WTC11 (cell line): Measurements from ENCODE around the gene WDHD1. TPM values are rescaled to one million over a fixed set of nuclear protein-coding genes. Genes with fewer than 3 reads are reported as not detected.

ENCODE experiments used
- ATAC-seq: fragments of 200-7000 bp; cut with Tn5 transposase; 2 replicates; pipeline ENCODE4 v1.10.0; 2021; ENCODE audit warnings: mild to moderate bottlenecking, moderate library complexity
- CTCF ChIA-PET: fragments of 300-600 bp; sonication (Branson Sonifier 250); formaldehyde crosslinking; loops from one replicate; lab custom pipeline; 2021; ENCODE audit warnings: antibody characterized with exemption; lab: Charles Lee
- POLR2A ChIA-PET: fragments of 350-600 bp; sonication (Branson Sonifier 250); formaldehyde crosslinking; loops from one replicate; lab custom pipeline; 2021; ENCODE audit warnings: antibody characterized with exemption; lab: Charles Lee
- DNase-seq: peaks from one replicate; pipeline ENCODE4 v3.0.0; 2021; ENCODE audit warnings: low spot score
- H3K27ac Mint-ChIP-seq: 2 replicates; pipeline ENCODE4 v1.8.0; 2021; ENCODE audit warnings: mixed read lengths
- H3K27me3 Mint-ChIP-seq: 2 replicates; pipeline ENCODE4 v1.8.0; 2021; ENCODE audit warnings: low read depth, mild to moderate bottlenecking, moderate library complexity, mixed read lengths
- H3K36me3 Mint-ChIP-seq: 2 replicates; pipeline ENCODE4 v1.8.0; 2021; ENCODE audit warnings: mixed read lengths
- H3K4me1 Mint-ChIP-seq: 2 replicates; pipeline ENCODE4 v1.8.0; 2022; ENCODE audit warnings: mixed read lengths
- H3K4me3 Mint-ChIP-seq: 2 replicates; pipeline ENCODE4 v1.8.0; 2021; ENCODE audit warnings: mild to moderate bottlenecking, moderate library complexity, mixed read lengths
- H3K9me3 Mint-ChIP-seq: 2 replicates; pipeline ENCODE4 v1.8.0; 2021; ENCODE audit warnings: mixed read lengths
- CDX4 ChIP-seq: fragments of 250-450 bp; sonication (Bioruptor Pico); IDR thresholded peaks from 2 replicates; pipeline ENCODE4 v1.9.0; 2021; ENCODE audit warnings: moderate library complexity, mild to moderate bottlenecking, inconsistent platforms, borderline replicate concordance
- CREM ChIP-seq: sonication (generic); formaldehyde crosslinking; IDR thresholded peaks from 2 replicates; pipeline ENCODE4 v1.8.1; 2022; ENCODE audit warnings: mild to moderate bottlenecking, missing genetic modification reagents, moderate library complexity
- CTCF ChIP-seq: fragments of 200-600 bp; IDR thresholded peaks from 2 replicates; pipeline ENCODE4 v1.8.0; 2022; ENCODE audit warnings: antibody characterized with exemption
- EMX1 ChIP-seq: fragments of 250-450 bp; sonication (Bioruptor Pico); IDR thresholded peaks from 2 replicates; pipeline ENCODE4 v1.8.0; 2021; ENCODE audit warnings: mild to moderate bottlenecking
- ERG ChIP-seq: fragments of 250-450 bp; sonication (Bioruptor Pico); IDR thresholded peaks from 2 replicates; pipeline ENCODE4 v1.8.0; 2021; ENCODE audit warnings: mild to moderate bottlenecking
- FOXP4 ChIP-seq: sonication (generic); formaldehyde crosslinking; IDR thresholded peaks from 2 replicates; pipeline ENCODE4 v1.8.0; 2022; ENCODE audit warnings: mild to moderate bottlenecking, missing genetic modification reagents
- MYBL2 ChIP-seq: sonication (generic); formaldehyde crosslinking; IDR thresholded peaks from 2 replicates; pipeline ENCODE4 v1.8.1; 2023; ENCODE audit warnings: mild to moderate bottlenecking, moderate library complexity, missing genetic modification reagents
- NFATC4 ChIP-seq: fragments of 250-450 bp; sonication (Bioruptor Pico); IDR thresholded peaks from 2 replicates; pipeline ENCODE4 v1.9.0; 2021; ENCODE audit warnings: mild to moderate bottlenecking
- NFYB ChIP-seq: sonication (generic); formaldehyde crosslinking; conservative IDR thresholded peaks from 2 replicates; pipeline ENCODE4 v1.8.0; 2022; ENCODE audit warnings: low read depth, missing genetic modification reagents
- TCF7 ChIP-seq: sonication (generic); formaldehyde crosslinking; IDR thresholded peaks from 2 replicates; pipeline ENCODE4 v1.8.0; 2022; ENCODE audit warnings: mild to moderate bottlenecking, low read depth, missing genetic modification reagents, moderate library complexity
- ZBTB21 ChIP-seq: sonication (generic); formaldehyde crosslinking; IDR thresholded peaks from 2 replicates; pipeline ENCODE4 v1.8.1; 2023; ENCODE audit warnings: mild to moderate bottlenecking, missing genetic modification reagents, borderline replicate concordance
- ZBTB43 ChIP-seq: sonication (generic); formaldehyde crosslinking; IDR thresholded peaks from 2 replicates; pipeline ENCODE4 v1.8.1; 2023; ENCODE audit warnings: mild to moderate bottlenecking, missing genetic modification reagents
- ZNF219 ChIP-seq: sonication (generic); formaldehyde crosslinking; IDR thresholded peaks from 2 replicates; pipeline ENCODE4 v1.8.0; 2023; ENCODE audit warnings: missing genetic modification reagents, mild to moderate bottlenecking, borderline replicate concordance
- ZNF232 ChIP-seq: sonication (generic); formaldehyde crosslinking; IDR thresholded peaks from 2 replicates; pipeline ENCODE4 v1.8.0; 2022; ENCODE audit warnings: mild to moderate bottlenecking, missing genetic modification reagents
- ZNF281 ChIP-seq: sonication (generic); formaldehyde crosslinking; IDR thresholded peaks from 2 replicates; pipeline ENCODE4 v1.8.0; 2023; ENCODE audit warnings: mild to moderate bottlenecking, missing genetic modification reagents
- total RNA-seq: library from RNA; stranded (reverse); gene quantifications from 3 replicates; pipeline ENCODE4 v1.2.3, GENCODE V29; 2021
- TF ChIP-seq, protein P1 (sequence below): sonication (generic); formaldehyde crosslinking; IDR thresholded peaks from 2 replicates; pipeline ENCODE4 v1.8.0; 2023; ENCODE audit warnings: missing genetic modification reagents, mild to moderate bottlenecking, borderline replicate concordance

WDHD1 gene
- total RNA-seq, 1 experiment from 2014 or later, result 76.1 TPM

GRCh38 chr14:54975856-54976255 is 51.0 kb downstream of the WDHD1 start (continued):
- TF ChIP-seq, protein P1, sequence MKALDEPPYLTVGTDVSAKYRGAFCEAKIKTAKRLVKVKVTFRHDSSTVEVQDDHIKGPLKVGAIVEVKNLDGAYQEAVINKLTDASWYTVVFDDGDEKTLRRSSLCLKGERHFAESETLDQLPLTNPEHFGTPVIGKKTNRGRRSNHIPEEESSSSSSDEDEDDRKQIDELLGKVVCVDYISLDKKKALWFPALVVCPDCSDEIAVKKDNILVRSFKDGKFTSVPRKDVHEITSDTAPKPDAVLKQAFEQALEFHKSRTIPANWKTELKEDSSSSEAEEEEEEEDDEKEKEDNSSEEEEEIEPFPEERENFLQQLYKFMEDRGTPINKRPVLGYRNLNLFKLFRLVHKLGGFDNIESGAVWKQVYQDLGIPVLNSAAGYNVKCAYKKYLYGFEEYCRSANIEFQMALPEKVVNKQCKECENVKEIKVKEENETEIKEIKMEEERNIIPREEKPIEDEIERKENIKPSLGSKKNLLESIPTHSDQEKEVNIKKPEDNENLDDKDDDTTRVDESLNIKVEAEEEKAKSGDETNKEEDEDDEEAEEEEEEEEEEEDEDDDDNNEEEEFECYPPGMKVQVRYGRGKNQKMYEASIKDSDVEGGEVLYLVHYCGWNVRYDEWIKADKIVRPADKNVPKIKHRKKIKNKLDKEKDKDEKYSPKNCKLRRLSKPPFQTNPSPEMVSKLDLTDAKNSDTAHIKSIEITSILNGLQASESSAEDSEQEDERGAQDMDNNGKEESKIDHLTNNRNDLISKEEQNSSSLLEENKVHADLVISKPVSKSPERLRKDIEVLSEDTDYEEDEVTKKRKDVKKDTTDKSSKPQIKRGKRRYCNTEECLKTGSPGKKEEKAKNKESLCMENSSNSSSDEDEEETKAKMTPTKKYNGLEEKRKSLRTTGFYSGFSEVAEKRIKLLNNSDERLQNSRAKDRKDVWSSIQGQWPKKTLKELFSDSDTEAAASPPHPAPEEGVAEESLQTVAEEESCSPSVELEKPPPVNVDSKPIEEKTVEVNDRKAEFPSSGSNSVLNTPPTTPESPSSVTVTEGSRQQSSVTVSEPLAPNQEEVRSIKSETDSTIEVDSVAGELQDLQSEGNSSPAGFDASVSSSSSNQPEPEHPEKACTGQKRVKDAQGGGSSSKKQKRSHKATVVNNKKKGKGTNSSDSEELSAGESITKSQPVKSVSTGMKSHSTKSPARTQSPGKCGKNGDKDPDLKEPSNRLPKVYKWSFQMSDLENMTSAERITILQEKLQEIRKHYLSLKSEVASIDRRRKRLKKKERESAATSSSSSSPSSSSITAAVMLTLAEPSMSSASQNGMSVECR, result no peak
- no peak for TF ChIP-seq ZNF219
- no peak for TF ChIP-seq ZBTB21 (CRISPR knock-in tag)
- TF ChIP-seq CREM (CRISPR knock-in tag), result no peak
- TF ChIP-seq ZNF232 (CRISPR knock-in tag), result no peak
- no peak for TF ChIP-seq TCF7 (CRISPR knock-in tag)
- TF ChIP-seq NFATC4, result no peak

GRCh38 chr14:54974788-54975414 is 52.0 kb downstream of the WDHD1 start:
- ATAC-seq (no peak), DNase-seq (no peak)
- Mint-ChIP-seq H3K27me3 (no peaks in the 10 kb centered on the region), H3K4me3 (no peak overlapping the region), H3K27ac (peak overlapping the region; percentile 64), H3K4me1 (peaks cover 2% of the 10 kb centered on the region; the same call in 1 of the 2 replicates), H3K9me3 (no peaks in the 10 kb centered on the region), H3K36me3 (peaks cover 43% of the 10 kb centered on the region)
- POLR2A ChIA-PET, result no interaction called here
- CTCF ChIA-PET, result no interaction called here
- TF ChIP-seq ZNF281 (no peak), MYBL2 (CRISPR knock-in tag) (no peak), NFATC4 (no peak), EMX1 (CRISPR knock-in tag) (no peak), ERG (no peak), CTCF (no peak), FOXP4 (CRISPR knock-in tag) (no peak), NFYB (no peak), ZBTB43 (no peak), CDX4 (no peak)
- TF ChIP-seq, protein P1, result no peak
